Measurements from ENCODE around the gene TMEM170B.

- no peak for TF ChIP-seq CTCF (conservative IDR thresholded peaks at IDR 0.05 in 1 of 2, IDR thresholded peaks at IDR 0.05 in 1 of 2; ENCODE audit: low read depth in 1 of 2, low read length in 2 of 2)
- no peak for TF ChIP-seq EZH2 (IDR thresholded peaks at IDR 0.05; ENCODE audit: low read length, missing control alignments)
These were observed 68.8 kb downstream of the TMEM170B start for GRCh38 chr6:11606332-11606731.
